IMR-90 (cell line): Measurements from ENCODE around the gene MYO3B. TPM values are rescaled to one million over a fixed set of nuclear protein-coding genes. Genes with fewer than 3 reads are reported as not detected.

Experiments
- FOS ChIP-seq: fragments of 150-350 bp; IDR thresholded peaks from 2 replicates; pipeline ENCODE4 v1.6.1; 2016; ENCODE audit warnings: low read depth, low read length
- MXI1 ChIP-seq: IDR thresholded peaks from 2 replicates; pipeline ENCODE4 v1.6.1; 2012; ENCODE audit warnings: low read depth, mild to moderate bottlenecking, low read length, moderate library complexity, borderline replicate concordance
- NFE2L2 ChIP-seq: fragments of 150-350 bp; IDR thresholded peaks from 2 replicates; pipeline ENCODE4 v1.6.1; 2016; ENCODE audit warnings: low read depth, mild to moderate bottlenecking, low read length
- POLR2A ChIP-seq: IDR thresholded peaks from 2 replicates; pipeline ENCODE4 v1.6.1; 2012; ENCODE audit warnings: mild to moderate bottlenecking, low read depth, low read length
- RAD21 ChIP-seq: IDR thresholded peaks from 2 replicates; pipeline ENCODE4 v1.6.1; 2012; ENCODE audit warnings: low read length, improper control_type of control experiment
- RCOR1 ChIP-seq: IDR thresholded peaks from 2 replicates; pipeline ENCODE4 v1.6.1; 2012; ENCODE audit warnings: mild to moderate bottlenecking, low read length, improper control_type of control experiment; ENCODE audit not compliant: insufficient replicate concordance
- RFX5 ChIP-seq: IDR thresholded peaks from 2 replicates; pipeline ENCODE4 v1.8.0; 2012; ENCODE audit warnings: low read depth, mild to moderate bottlenecking, low read length, moderate library complexity
- SMC3 ChIP-seq: fragments of 150-350 bp; IDR thresholded peaks from 2 replicates; pipeline ENCODE4 v1.6.1; 2016; ENCODE audit warnings: low read depth, mild to moderate bottlenecking, antibody characterized with exemption, low read length, moderate library complexity
- USF2 ChIP-seq: fragments of 150-350 bp; IDR thresholded peaks from 2 replicates; pipeline ENCODE4 v1.6.1; 2017; ENCODE audit warnings: mild to moderate bottlenecking, antibody characterized with exemption, low read length, low read depth
- polyA plus RNA-seq, 3 experiments: library from polyadenylated mRNA; depleted of rRNA; stranded (reverse); fragments of >200 nt; gene quantifications; 2 replicates each; pipeline ENCODE4 v1.2.3, GENCODE V29; 2012; ENCODE audit warnings: low replicate concordance in 1 of 3
- total RNA-seq: library from RNA; depleted of rRNA; stranded (reverse); fragments of >200 nt; gene quantifications from 2 replicates; pipeline ENCODE4 v1.2.3, GENCODE V29; 2012

The MYO3B gene
- total and polyA plus RNA-seq, 2 of the 4 experiments (the other 2 are of a cell fraction), result 0.02 TPM; not detected in 1

- TF ChIP-seq POLR2A (no peak), MXI1 (no peak), NFE2L2 (no peak), RCOR1 (no peak), FOS (no peak), USF2 (no peak), SMC3 (no peak), RAD21 (no peak), RFX5 (no peak)
Observed at GRCh38 chr2:170177950-170178781, at the start of gene MYO3B (continued).
